Neural cell (in vitro differentiated cells): Measurements from ENCODE around the gene DGCR8. TPM values are rescaled to one million over a fixed set of nuclear protein-coding genes. Genes with fewer than 3 reads are reported as not detected.

ENCODE experiments used
- H2AFZ ChIP-seq: fragments of 200-600, 300-800 bp; sonication (generic), shearing (Covaris generic); 2 replicates; pipeline ENCODE4 v1.6.0; 2014; ENCODE audit warnings: low read depth, mild to moderate bottlenecking, antibody characterized with exemption, low read length, moderate library complexity
- H3F3A ChIP-seq: fragments of 200-600 bp; shearing (Covaris generic); 2 replicates; pipeline ENCODE4 v1.6.1; 2016; ENCODE audit warnings: mild to moderate bottlenecking, moderate library complexity, mixed read lengths, antibody characterized with exemption, low read length; ENCODE audit not compliant: insufficient read depth, poor library complexity, severe bottlenecking
- H3K27ac ChIP-seq: fragments of 200-600, 300-800 bp; sonication (generic), shearing (Covaris generic); 2 replicates; pipeline ENCODE4 v1.5.1; 2014; ENCODE audit warnings: mild to moderate bottlenecking, low read length, moderate library complexity
- H3K27me3 ChIP-seq: fragments of 300-800, 200-600 bp; sonication (generic), shearing (Covaris generic); 2 replicates; pipeline ENCODE4 v1.6.0; 2014; ENCODE audit warnings: mild to moderate bottlenecking, low read depth, low read length, moderate library complexity; ENCODE audit not compliant: insufficient read depth
- H3K36me3 ChIP-seq: fragments of 300-800, 200-600 bp; sonication (generic), shearing (Covaris generic); 2 replicates; pipeline ENCODE4 v1.5.1; 2014; ENCODE audit warnings: mild to moderate bottlenecking, antibody characterized with exemption, low read length, moderate library complexity; ENCODE audit not compliant: insufficient read depth
- H3K4me2 ChIP-seq: fragments of 300-800, 200-600 bp; sonication (generic), shearing (Covaris generic); 2 replicates; pipeline ENCODE4 v1.6.0; 2014; ENCODE audit warnings: mild to moderate bottlenecking, low read length
- H3K4me3 ChIP-seq: fragments of 300-800, 200-600 bp; sonication (generic), shearing (Covaris generic); 2 replicates; pipeline ENCODE4 v1.5.1; 2014; ENCODE audit warnings: mild to moderate bottlenecking, low read length, moderate library complexity
- H3K79me2 ChIP-seq: fragments of 200-600 bp; shearing (Covaris generic); replicated peaks from 2 replicates; pipeline ENCODE4 v1.6.0; 2014; ENCODE audit warnings: mild to moderate bottlenecking, low read length, moderate library complexity; ENCODE audit not compliant: insufficient read depth
- H3K9ac ChIP-seq: fragments of 300-800, 200-600 bp; sonication (generic), shearing (Covaris generic); 2 replicates; pipeline ENCODE4 v1.6.1; 2016; ENCODE audit warnings: mild to moderate bottlenecking, low read length, mixed read lengths
- H3K9me2 ChIP-seq: fragments of 200-600 bp; shearing (Covaris generic); 2 replicates; pipeline ENCODE4 v1.6.1; 2016; ENCODE audit warnings: mild to moderate bottlenecking, low read length, mixed read lengths; ENCODE audit not compliant: insufficient read depth
- H3K9me3 ChIP-seq: fragments of 200-600, 300-800 bp; sonication (generic), shearing (Covaris generic); 2 replicates; pipeline ENCODE4 v1.6.1; 2016; ENCODE audit warnings: mild to moderate bottlenecking, mixed run types, low read length, moderate library complexity, mixed read lengths
- H4K20me1 ChIP-seq: fragments of 200-600 bp; shearing (Covaris generic); 2 replicates; pipeline ENCODE4 v1.6.1; 2016; ENCODE audit warnings: mild to moderate bottlenecking, mixed run types; ENCODE audit not compliant: insufficient read depth
- CTCF ChIP-seq: fragments of 450-650 bp; IDR thresholded peaks from 2 replicates; pipeline ENCODE4 v1.5.1; 2014; ENCODE audit warnings: antibody characterized with exemption, mild to moderate bottlenecking, moderate library complexity; ENCODE audit not compliant: poor library complexity, severe bottlenecking
- EP300 ChIP-seq: fragments of 450-650 bp; conservative IDR thresholded peaks from 2 replicates; pipeline ENCODE4 v1.6.1; 2014; ENCODE audit warnings: antibody characterized with exemption, mild to moderate bottlenecking, moderate library complexity; ENCODE audit not compliant: poor library complexity, severe bottlenecking
- EZH2 ChIP-seq: fragments of 200-600, 300-800 bp; shearing (Covaris generic), sonication (generic); IDR thresholded peaks from 2 replicates; pipeline ENCODE4 v1.6.1; 2014; ENCODE audit warnings: antibody characterized with exemption, low read length, borderline replicate concordance, mild to moderate bottlenecking; ENCODE audit not compliant: insufficient read depth, poor library complexity, severe bottlenecking
- MXI1 ChIP-seq: fragments of 450-650 bp; conservative IDR thresholded peaks from 2 replicates; pipeline ENCODE4 v1.6.1; 2014; ENCODE audit warnings: antibody characterized with exemption, mild to moderate bottlenecking; ENCODE audit not compliant: poor library complexity, severe bottlenecking
- POLR2AphosphoS5 ChIP-seq: IDR thresholded peaks from 2 replicates; pipeline ENCODE4 v1.6.1; 2012
- RAD21 ChIP-seq: fragments of 450-650 bp; conservative IDR thresholded peaks from 2 replicates; pipeline ENCODE4 v1.6.1; 2014; ENCODE audit warnings: antibody characterized with exemption, mild to moderate bottlenecking, moderate library complexity
- REST ChIP-seq: IDR thresholded peaks from 2 replicates; pipeline ENCODE4 v1.6.1; 2012; ENCODE audit warnings: borderline replicate concordance
- SMC3 ChIP-seq: fragments of 450-650 bp; conservative IDR thresholded peaks from 2 replicates; pipeline ENCODE4 v1.6.1; 2014; ENCODE audit warnings: antibody characterized with exemption, mild to moderate bottlenecking, moderate library complexity; ENCODE audit not compliant: poor library complexity
- TAF1 ChIP-seq: IDR thresholded peaks from 2 replicates; pipeline ENCODE4 v1.6.1; 2012; ENCODE audit warnings: low read depth
- polyA plus RNA-seq: library from polyadenylated mRNA; depleted of rRNA; stranded (reverse); fragments of >200 nt; gene quantifications from 2 replicates; pipeline ENCODE4 v1.2.3, GENCODE V29; 2014

DGCR8 gene
- polyA plus RNA-seq, 1 donor from 2014 or later = 48.9 TPM

- no peaks in the 10 kb centered on the region for H3K36me3 ChIP-seq
- H3K4me3 ChIP-seq = no peak overlapping the region
- H3K9ac ChIP-seq = no peak overlapping the region
- no peaks in the 10 kb centered on the region for H3K9me3 ChIP-seq
- no peaks in the 10 kb centered on the region for H3K9me2 ChIP-seq
- no peak overlapping the region for H3K27ac ChIP-seq
- H2AFZ ChIP-seq = no peak overlapping the region
- no peak for TF ChIP-seq SMC3
- no peak for TF ChIP-seq EZH2
- no peaks in the 10 kb centered on the region for H3K27me3 ChIP-seq
- no peaks in the 10 kb centered on the region for H3K79me2 ChIP-seq
- H3K4me2 ChIP-seq = no peak overlapping the region
- H4K20me1 ChIP-seq = no peaks in the 10 kb centered on the region
- H3F3A ChIP-seq = no peaks in the 10 kb centered on the region
These were observed 45.9 kb upstream of the DGCR8 start for GRCh38 chr22:20034143-20034542.

GRCh38 chr22:20035375-20036083 lies 44.5 kb upstream of the DGCR8 start:
- Histone ChIP-seq H3K9ac (no peak overlapping the region), H3K9me2 (no peaks in the 10 kb centered on the region), H2AFZ (no peak overlapping the region), H3K9me3 (no peaks in the 10 kb centered on the region), H3K27me3 (no peaks in the 10 kb centered on the region), H3F3A (no peaks in the 10 kb centered on the region), H3K36me3 (no peaks in the 10 kb centered on the region), H3K4me2 (no peak overlapping the region), H3K79me2 (no peaks in the 10 kb centered on the region), H3K27ac (no peak overlapping the region), H4K20me1 (no peaks in the 10 kb centered on the region), H3K4me3 (no peak overlapping the region)
- TF ChIP-seq CTCF = no peak
- TF ChIP-seq SMC3 = no peak
- TF ChIP-seq REST = no peak
- no peak for TF ChIP-seq EZH2
- no peak for TF ChIP-seq RAD21
- no peak for TF ChIP-seq MXI1
- no peak for TF ChIP-seq POLR2AphosphoS5
- TF ChIP-seq TAF1 = no peak
- TF ChIP-seq EP300 = no peak
